ENCODE results near the gene S100A7A. TPM values are rescaled to one million over a fixed set of nuclear protein-coding genes. Genes with fewer than 3 reads are reported as not detected.

The S100A7A gene
- total RNA-seq, 1 donor from 2014 or later: not detected

DNA sequence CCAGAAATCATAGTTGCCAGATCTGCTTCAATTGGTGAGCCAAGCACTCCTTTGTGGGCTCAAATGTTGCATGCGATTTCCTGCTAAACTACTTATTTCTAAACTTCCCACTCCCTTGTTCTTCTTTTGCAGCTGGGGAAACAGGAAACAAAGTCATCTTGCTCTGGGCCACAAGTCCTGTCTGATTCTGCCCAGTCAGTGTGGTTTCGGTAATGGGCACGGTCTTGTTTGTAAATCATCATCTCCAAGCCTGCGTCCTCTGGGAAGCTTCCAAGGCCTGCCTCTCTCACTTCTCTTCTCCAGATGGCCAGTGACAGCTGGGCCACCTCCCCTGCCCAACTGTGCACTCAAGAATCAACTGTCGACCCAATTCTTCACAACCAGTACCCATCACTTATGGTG is 29.8 kb upstream of the S100A7A start:
- H3K27me3 ChIP-seq (ENCODE audit: control insufficient read depth, insufficient read depth, low read length): no peaks in the 10 kb centered on the region
- peak; percentile 97 for DNase-seq (ENCODE audit: low read depth)
- TF ChIP-seq, protein P1, sequence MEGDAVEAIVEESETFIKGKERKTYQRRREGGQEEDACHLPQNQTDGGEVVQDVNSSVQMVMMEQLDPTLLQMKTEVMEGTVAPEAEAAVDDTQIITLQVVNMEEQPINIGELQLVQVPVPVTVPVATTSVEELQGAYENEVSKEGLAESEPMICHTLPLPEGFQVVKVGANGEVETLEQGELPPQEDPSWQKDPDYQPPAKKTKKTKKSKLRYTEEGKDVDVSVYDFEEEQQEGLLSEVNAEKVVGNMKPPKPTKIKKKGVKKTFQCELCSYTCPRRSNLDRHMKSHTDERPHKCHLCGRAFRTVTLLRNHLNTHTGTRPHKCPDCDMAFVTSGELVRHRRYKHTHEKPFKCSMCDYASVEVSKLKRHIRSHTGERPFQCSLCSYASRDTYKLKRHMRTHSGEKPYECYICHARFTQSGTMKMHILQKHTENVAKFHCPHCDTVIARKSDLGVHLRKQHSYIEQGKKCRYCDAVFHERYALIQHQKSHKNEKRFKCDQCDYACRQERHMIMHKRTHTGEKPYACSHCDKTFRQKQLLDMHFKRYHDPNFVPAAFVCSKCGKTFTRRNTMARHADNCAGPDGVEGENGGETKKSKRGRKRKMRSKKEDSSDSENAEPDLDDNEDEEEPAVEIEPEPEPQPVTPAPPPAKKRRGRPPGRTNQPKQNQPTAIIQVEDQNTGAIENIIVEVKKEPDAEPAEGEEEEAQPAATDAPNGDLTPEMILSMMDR (IDR thresholded peaks at IDR 0.05; ENCODE audit: insufficient read depth, low read length, severe bottlenecking): no peak
- H3K4me3 ChIP-seq (ENCODE audit: low read depth, low read length): no peak overlapping the region
- no peaks in the 10 kb centered on the region for H3K36me3 ChIP-seq (ENCODE audit: control insufficient read depth, insufficient read depth, low read length)
- FAIRE-seq: no peak

DNA sequence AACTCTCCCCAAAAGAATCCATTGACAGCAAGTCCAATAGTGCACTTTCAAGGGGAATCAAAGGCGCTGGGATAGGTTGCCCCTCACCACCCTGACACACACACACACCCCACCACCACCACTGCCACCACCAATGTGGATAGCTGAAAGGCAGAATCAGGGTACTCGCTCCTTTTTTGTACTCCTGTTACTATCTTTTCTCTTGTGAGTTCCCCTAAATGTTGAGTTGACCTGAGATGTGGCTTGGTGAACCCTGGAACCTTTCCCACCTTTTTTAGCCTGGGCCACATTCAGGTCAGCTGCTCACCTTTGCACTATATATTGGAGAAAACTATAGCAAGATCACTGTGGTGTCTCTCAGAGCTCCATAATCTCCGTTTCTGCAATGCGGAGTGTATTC is 29.3 kb upstream of the S100A7A start:
- TF ChIP-seq, protein P1 (IDR thresholded peaks at IDR 0.05; ENCODE audit: insufficient read depth, low read length, severe bottlenecking): no peak
- no peaks in the 10 kb centered on the region for H3K27me3 ChIP-seq (ENCODE audit: control insufficient read depth, insufficient read depth, low read length)
- H3K36me3 ChIP-seq (ENCODE audit: control insufficient read depth, insufficient read depth, low read length): no peaks in the 10 kb centered on the region
- no peak for FAIRE-seq
- no peak for DNase-seq (ENCODE audit: low read depth)
- no peak overlapping the region for H3K4me3 ChIP-seq (ENCODE audit: low read depth, low read length)

DNA sequence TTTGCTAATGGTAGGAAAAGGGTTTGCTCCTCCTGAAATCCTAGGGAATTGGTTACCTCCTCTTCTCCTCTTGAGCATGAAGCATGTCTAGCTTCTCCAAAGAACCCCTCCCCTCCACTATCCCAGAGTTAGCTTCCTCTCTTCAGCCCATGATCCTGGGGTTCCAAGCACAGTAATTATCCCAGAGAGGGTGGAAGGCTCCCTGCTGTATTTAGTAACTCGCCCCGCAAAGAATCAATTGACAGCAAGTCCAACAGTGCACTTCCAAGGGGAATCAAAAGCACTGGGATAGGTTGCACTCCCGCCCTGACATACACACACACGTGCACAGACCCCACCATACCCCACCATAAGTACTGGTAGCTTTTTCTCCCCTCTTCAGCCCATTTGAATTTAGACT is 28.5 kb upstream of the S100A7A start:
- TF ChIP-seq, protein P1 (IDR thresholded peaks at IDR 0.05; ENCODE audit: insufficient read depth, low read length, severe bottlenecking): no peak
- Histone ChIP-seq H3K36me3 (ENCODE audit: control insufficient read depth, insufficient read depth, low read length) (no peaks in the 10 kb centered on the region), H3K4me3 (ENCODE audit: low read depth, low read length) (no peak overlapping the region), H3K27me3 (ENCODE audit: control insufficient read depth, insufficient read depth, low read length) (no peaks in the 10 kb centered on the region)
- FAIRE-seq: no peak
- no peak for DNase-seq (ENCODE audit: low read depth)

DNA sequence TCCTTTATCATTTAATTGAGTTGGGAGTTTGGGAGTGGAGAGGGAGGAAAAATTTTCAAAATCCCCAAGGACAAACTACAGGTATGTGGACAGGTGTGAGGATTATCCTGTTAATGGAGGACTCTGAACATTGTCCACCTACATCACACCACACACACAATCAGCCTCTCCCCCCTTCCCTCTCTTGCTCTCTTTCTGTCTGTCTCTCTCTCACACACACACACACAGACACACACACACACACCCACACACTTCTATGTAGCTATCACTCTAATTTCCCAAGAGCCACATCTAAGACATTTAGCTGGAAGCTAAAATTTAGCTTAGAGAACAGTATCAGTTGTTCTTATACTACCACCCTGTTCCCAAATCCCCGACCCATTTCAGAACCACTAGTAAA is 26.9 kb upstream of the S100A7A start:
- DNase-seq (ENCODE audit: low read depth) (no peak), FAIRE-seq (no peak)
- TF ChIP-seq, protein P1 (IDR thresholded peaks at IDR 0.05; ENCODE audit: insufficient read depth, low read length, severe bottlenecking): no peak
- no peak overlapping the region for H3K4me3 ChIP-seq (ENCODE audit: low read depth, low read length)
- H3K27me3 ChIP-seq (ENCODE audit: control insufficient read depth, insufficient read depth, low read length): no peaks in the 10 kb centered on the region
- H3K36me3 ChIP-seq (ENCODE audit: control insufficient read depth, insufficient read depth, low read length): no peaks in the 10 kb centered on the region

DNA sequence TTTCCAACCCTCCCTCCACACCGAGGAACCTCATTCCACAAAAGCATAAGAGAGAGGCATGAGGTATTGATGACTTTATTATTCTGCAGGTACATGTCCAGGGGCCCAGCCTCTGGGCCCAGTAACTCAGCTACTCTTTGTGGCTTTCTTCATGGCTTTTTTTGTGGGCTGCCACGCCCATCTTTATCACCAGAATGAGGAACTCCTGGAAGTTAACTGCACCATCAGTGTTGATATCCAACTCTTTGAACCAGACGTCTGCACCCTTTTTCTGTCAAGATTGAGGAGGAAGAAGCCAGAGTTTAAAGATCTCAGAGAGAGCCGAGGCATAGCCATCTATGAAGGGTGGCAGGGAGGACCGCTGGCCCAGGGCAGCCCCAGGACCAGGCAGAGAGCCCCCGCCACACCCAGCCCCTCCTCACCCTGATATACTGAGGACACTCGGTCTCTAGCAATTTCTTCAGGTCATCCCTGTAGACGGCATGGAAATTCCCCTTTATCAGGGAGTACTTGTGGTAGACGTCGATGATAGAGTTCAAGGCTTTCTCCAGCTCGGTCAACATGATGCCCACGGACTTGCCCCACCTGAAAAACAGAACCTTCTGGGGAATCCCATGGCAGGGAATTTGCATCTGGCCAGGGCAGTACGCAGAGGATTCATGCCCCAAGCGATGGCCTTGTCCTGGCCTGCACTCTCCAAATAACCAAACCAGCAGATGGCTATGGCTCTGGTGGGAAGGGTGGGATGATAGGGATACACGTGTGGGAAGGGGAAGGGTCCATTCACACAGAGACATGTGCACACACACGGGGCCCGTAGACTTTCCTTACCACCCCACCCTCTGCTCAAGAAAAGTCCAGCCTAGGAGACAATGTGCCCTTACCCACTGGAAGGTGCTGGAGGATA is 26.1 kb upstream of the S100A7A start:
- Histone ChIP-seq H3K27me3 (ENCODE audit: control insufficient read depth, insufficient read depth, low read length) (no peaks in the 10 kb centered on the region), H3K4me3 (ENCODE audit: low read depth, low read length) (peak overlapping the region; percentile 0), H3K36me3 (ENCODE audit: control insufficient read depth, insufficient read depth, low read length) (no peaks in the 10 kb centered on the region)
- DNase-seq (ENCODE audit: low read depth): no peak
- TF ChIP-seq, protein P1 (IDR thresholded peaks at IDR 0.05; ENCODE audit: insufficient read depth, low read length, severe bottlenecking): no peak
- FAIRE-seq: peak; percentile 68
